GM23248 (cell line): ENCODE measurements around the gene SNF8. TPM values are rescaled to one million over a fixed set of nuclear protein-coding genes. Genes with fewer than 3 reads are reported as not detected.

Experiments
- DNase-seq: peaks from one replicate; pipeline ENCODE4 v3.0.0-alpha.2; 2015
- H2AFZ ChIP-seq: fragments of 200-600 bp; sonication (generic); 2 replicates; pipeline ENCODE4 v1.6.1; 2016; ENCODE audit warnings: antibody characterized with exemption
- H3F3A ChIP-seq: fragments of 200-600 bp; sonication (generic); 2 replicates; pipeline ENCODE4 v1.6.1; 2016; ENCODE audit warnings: mild to moderate bottlenecking, antibody characterized with exemption, mixed run types; ENCODE audit not compliant: insufficient read depth
- H3K27ac ChIP-seq: fragments of 200-600 bp; sonication (generic); 2 replicates; pipeline ENCODE4 v1.5.1; 2016; ENCODE audit warnings: mild to moderate bottlenecking
- H3K27me3 ChIP-seq: fragments of 200-600 bp; sonication (generic); replicated peaks from 2 replicates; pipeline ENCODE4 v1.6.1; 2016; ENCODE audit warnings: mild to moderate bottlenecking; ENCODE audit not compliant: insufficient read depth
- H3K36me3 ChIP-seq: fragments of 200-600 bp; sonication (generic); 2 replicates; pipeline ENCODE4 v1.6.1; 2016; ENCODE audit warnings: low read depth, mild to moderate bottlenecking
- H3K4me1 ChIP-seq: fragments of 200-600 bp; sonication (generic); 2 replicates; pipeline ENCODE4 v1.6.1; 2016; ENCODE audit warnings: mild to moderate bottlenecking; ENCODE audit not compliant: insufficient read depth
- H3K4me2 ChIP-seq: fragments of 200-600 bp; sonication (generic); one replicate; pipeline ENCODE4 v1.6.1; 2016; ENCODE audit warnings: mild to moderate bottlenecking; ENCODE audit not compliant: unreplicated experiment
- H3K4me3 ChIP-seq: fragments of 200-600 bp; sonication (generic); 2 replicates; pipeline ENCODE4 v1.5.1; 2016; ENCODE audit warnings: mild to moderate bottlenecking
- H3K79me2 ChIP-seq: fragments of 200-600 bp; sonication (generic); 2 replicates; pipeline ENCODE4 v1.6.1; 2016; ENCODE audit warnings: mild to moderate bottlenecking; ENCODE audit not compliant: insufficient read depth
- H3K9ac ChIP-seq: fragments of 200-600 bp; sonication (generic); 2 replicates; pipeline ENCODE4 v1.6.1; 2016; ENCODE audit warnings: mild to moderate bottlenecking
- H3K9me2 ChIP-seq: fragments of 200-600 bp; sonication (generic); 2 replicates; pipeline ENCODE4 v1.6.1; 2016; ENCODE audit warnings: mixed run types, mild to moderate bottlenecking, moderate library complexity; ENCODE audit not compliant: insufficient read depth
- H3K9me3 ChIP-seq: fragments of 200-600 bp; sonication (generic); one replicate; pipeline ENCODE4 v1.6.1; 2017; ENCODE audit warnings: low read depth
- H4K20me1 ChIP-seq: fragments of 200-600 bp; sonication (generic); 2 replicates; pipeline ENCODE4 v1.6.0; 2016; ENCODE audit not compliant: insufficient read depth
- EZH2 ChIP-seq: fragments of 200-600 bp; sonication (generic); IDR thresholded peaks from 2 replicates; pipeline ENCODE4 v1.6.1; 2018; ENCODE audit warnings: antibody characterized with exemption, mild to moderate bottlenecking; ENCODE audit not compliant: insufficient read depth, poor library complexity, severe bottlenecking
- EZH2phosphoT487 ChIP-seq: fragments of 200-600 bp; sonication (generic); IDR thresholded peaks from 2 replicates; pipeline ENCODE4 v1.6.1; 2018; ENCODE audit warnings: antibody characterized with exemption, moderate library complexity, mild to moderate bottlenecking, low read depth; ENCODE audit not compliant: insufficient read depth
- WGBS, 2 experiments: methylation state at CpG; one replicate each; pipeline ENCODE4 v1.1.6; 2015 to 2017; ENCODE audit warnings: low lambda C conversion rate in 2 of 2, low coverage in 1 of 2; ENCODE audit errors: missing lambda C conversion rate in 2 of 2; 5-methylcytosine and 5-hydroxymethylcytosine counted together
- in situ Hi-C: fragments of 300-500 bp; cut with MboI; formaldehyde crosslinking; loops from 2 replicates; pipeline ENCODE4 v1.15.0; 2020
- polyA plus RNA-seq: library from polyadenylated mRNA; unstranded; fragments of >200 nt; fragmentation: Nextera tagmentation; extraction: Ambion mirVana; gene quantifications from 2 replicates; pipeline ENCODE4 v1.2.1, GENCODE V29; 2016
- small RNA-seq: library from RNA; depleted of rRNA; stranded (forward); fragments of <200 nt; gene quantifications from one replicate; pipeline ENCODE3, GENCODE V24; 2014; ENCODE audit warnings: low read depth, low replicate concordance
- total RNA-seq: library from RNA; depleted of rRNA; stranded (reverse); fragments of >200 nt; shearing (Covaris generic); gene quantifications from 2 replicates; pipeline ENCODE4 v1.2.3, GENCODE V29; 2014; rRNA removed

The SNF8 gene
- total and polyA plus RNA-seq, 2 experiments from 2014 or later = 94.9 to 176 TPM

DNA sequence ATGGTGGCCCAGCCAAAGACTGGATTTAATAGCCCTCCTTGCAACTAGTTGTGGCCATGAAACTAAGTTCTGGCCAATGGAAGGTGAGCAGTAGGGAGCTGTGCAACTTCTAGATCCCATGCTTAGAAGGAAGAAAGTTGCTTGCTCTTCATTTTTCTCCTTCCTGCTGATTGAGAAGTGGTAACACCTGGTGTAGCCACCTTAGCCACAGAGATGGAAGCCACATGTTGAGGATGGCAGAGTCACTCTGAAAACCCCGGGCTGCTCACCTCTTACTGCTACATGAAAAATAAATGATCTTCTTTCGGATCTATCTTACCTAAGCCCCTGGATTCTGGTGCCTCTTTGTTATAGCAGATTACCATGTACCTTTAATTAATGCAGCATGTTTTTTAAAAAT, 62.4 kb downstream of the SNF8 start:
- Histone ChIP-seq H3F3A (no peaks in the 10 kb centered on the region), H3K36me3 (no peaks in the 10 kb centered on the region), H3K9me3 (no peaks in the 10 kb centered on the region), H3K79me2 (no peaks in the 10 kb centered on the region), H3K9me2 (no peaks in the 10 kb centered on the region), H3K4me3 (no peak overlapping the region), H4K20me1 (no peaks in the 10 kb centered on the region), H2AFZ (no peak overlapping the region), H3K4me2 (no peak overlapping the region), H3K4me1 (no peaks in the 10 kb centered on the region), H3K9ac (no peak overlapping the region), H3K27me3 (no peaks in the 10 kb centered on the region; the same call in 1 of the 2 replicates), H3K27ac (no peak overlapping the region)
- TF ChIP-seq EZH2phosphoT487 = no peak
- TF ChIP-seq EZH2 = no peak
- DNase-seq = no peak
- in situ Hi-C loops = loop anchor here (5.0 kb wide), 1 partner anchor 80 kb away; no protein-coding TSS in a partner anchor
- 67 to 79% methylated on average over 2 of the region's 2 CpGs for WGBS, 2 experiments

Small RNAs within 50 kb of the gene (small RNA-seq; reads per million reads assigned to genes)
- not detected for gene AC068531.1
- 0.81 reads per million, percentile 30 among the genes with 10 or more reads in this experiment for gene RF00263
- not detected for gene RF01210
- not detected for gene RNU1-42P

Other genes starting within 250 kb of the SNF8 start
- gene PRAC1, start 222.3 kb downstream of the SNF8 start, total RNA-seq = not detected in 2 replicates
- not detected in 2 replicates for gene PRAC1, start 222.3 kb downstream of the SNF8 start, polyA plus RNA-seq
- gene PRAC2, start 221.7 kb downstream of the SNF8 start, total RNA-seq = not detected in 2 replicates
- gene PRAC2, start 221.7 kb downstream of the SNF8 start, polyA plus RNA-seq = not detected in 2 replicates
- not detected in 2 replicates for gene HOXB13, start 216.1 kb downstream of the SNF8 start, total RNA-seq
- gene HOXB13, start 216.1 kb downstream of the SNF8 start, polyA plus RNA-seq = not detected in 2 replicates
- gene TTLL6, start 127.6 kb downstream of the SNF8 start, total RNA-seq = not detected in 2 replicates
- gene TTLL6, start 127.6 kb downstream of the SNF8 start, polyA plus RNA-seq = not detected in 2 replicates
- 40.9 and 60.6 TPM in 2 replicates for gene CALCOCO2, start 113.8 kb downstream of the SNF8 start, total RNA-seq
- gene CALCOCO2, start 113.8 kb downstream of the SNF8 start, polyA plus RNA-seq = 92.4 and 101 TPM in 2 replicates
- 85.7 and 108 TPM in 2 replicates for gene ATP5MC1, start 52.1 kb downstream of the SNF8 start, total RNA-seq
- gene ATP5MC1, start 52.1 kb downstream of the SNF8 start, polyA plus RNA-seq = 212 and 221 TPM in 2 replicates
- 104 and 124 TPM in 2 replicates for gene UBE2Z, start 36.4 kb downstream of the SNF8 start, total RNA-seq
- gene UBE2Z, start 36.4 kb downstream of the SNF8 start, polyA plus RNA-seq = 80.4 and 85.6 TPM in 2 replicates
- gene GIP, start 23.8 kb upstream of the SNF8 start, total RNA-seq = not detected in 2 replicates
- 0.28 TPM in 1 of 2 replicates, not detected in the other for gene GIP, start 23.8 kb upstream of the SNF8 start, polyA plus RNA-seq
- gene IGF2BP1, start 52.5 kb upstream of the SNF8 start, total RNA-seq = 4.3 and 5.7 TPM in 2 replicates
- gene IGF2BP1, start 52.5 kb upstream of the SNF8 start, polyA plus RNA-seq = 5.6 and 8.1 TPM in 2 replicates
- gene B4GALNT2, start 187.9 kb upstream of the SNF8 start, total RNA-seq = not detected in 2 replicates
- gene B4GALNT2, start 187.9 kb upstream of the SNF8 start, polyA plus RNA-seq = not detected in 2 replicates